HG02571 (cell line): ENCODE data around the gene RGPD3.
"Not testable (repeated sequence)": the region's sequence is repeated elsewhere in the genome, so short reads cannot be mapped to it uniquely, and the experiment has no call there.

Experiments used
- ATAC-seq: cut with Tn5 transposase; IDR thresholded peaks from one replicate; pipeline ENCODE4 v1.9.1; 2021; ENCODE audit warnings: mild to moderate bottlenecking, moderate library complexity; ENCODE audit not compliant: unreplicated experiment

The RGPD3 gene

DNA sequence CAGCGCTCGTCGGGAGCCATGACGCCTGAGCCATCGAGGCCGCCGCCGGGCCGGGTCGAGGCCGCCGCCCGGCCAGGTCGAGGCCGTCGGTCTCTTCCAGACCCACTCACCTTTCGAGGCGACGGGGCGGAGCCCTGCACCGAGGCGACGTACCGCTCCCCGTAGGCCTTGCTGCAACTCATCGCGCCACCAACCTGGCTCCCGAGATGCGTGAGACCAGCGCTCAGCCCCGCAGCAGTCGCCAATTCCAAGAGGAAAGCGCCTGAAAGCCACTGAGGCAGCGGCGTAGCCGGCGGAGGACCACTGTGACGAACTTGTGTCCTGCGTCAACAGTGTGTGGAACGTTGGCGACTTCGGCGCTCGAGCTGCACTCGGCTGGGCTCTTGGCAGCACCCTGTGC lies at the start of gene RGPD3:
Gene RGPD3, minus strand, starts transcription at position 307 of the 400 bp plus-strand sequence. Its CDS starts 125 bp downstream, at position 182.
- ATAC-seq, result not testable (repeated sequence)

DNA sequence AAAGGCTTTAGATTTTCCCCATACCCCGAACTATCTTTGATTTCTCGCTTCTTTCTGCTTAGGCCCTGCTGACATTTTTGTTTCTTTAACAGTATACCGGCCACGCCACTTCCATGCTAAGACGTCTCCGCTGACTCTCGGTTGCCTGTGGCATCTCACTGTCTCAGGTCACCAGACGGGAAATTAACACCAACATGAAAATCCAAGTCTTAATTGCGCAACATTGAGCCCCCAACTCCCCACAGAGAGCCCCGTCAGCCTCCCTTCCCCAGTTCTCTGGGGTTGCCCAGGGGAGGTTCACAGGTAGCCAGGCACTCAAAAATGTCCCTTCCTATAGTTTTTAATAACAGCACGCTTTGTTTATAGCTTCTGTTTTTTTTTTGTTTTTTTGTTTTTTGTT lies 49.1 kb upstream of the RGPD3 start:
- no peak for ATAC-seq

DNA sequence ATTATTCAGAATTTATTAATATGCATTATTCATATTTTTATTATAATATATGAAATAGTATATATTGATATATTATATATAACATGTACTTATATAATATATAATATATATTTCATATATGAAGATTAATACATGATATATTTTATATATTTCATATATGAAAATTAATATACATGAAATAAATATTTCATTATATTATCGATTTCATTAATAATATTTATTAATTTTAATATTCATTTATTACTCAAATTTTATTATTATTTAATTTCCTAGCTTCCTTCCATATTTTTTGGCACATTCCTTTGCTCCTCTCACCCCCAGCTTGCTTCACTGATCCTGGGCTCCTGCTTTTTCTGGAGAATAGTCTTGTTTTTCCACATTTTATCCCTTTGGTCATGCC lies 48.7 kb upstream of the RGPD3 start:
- ATAC-seq, result no peak

DNA sequence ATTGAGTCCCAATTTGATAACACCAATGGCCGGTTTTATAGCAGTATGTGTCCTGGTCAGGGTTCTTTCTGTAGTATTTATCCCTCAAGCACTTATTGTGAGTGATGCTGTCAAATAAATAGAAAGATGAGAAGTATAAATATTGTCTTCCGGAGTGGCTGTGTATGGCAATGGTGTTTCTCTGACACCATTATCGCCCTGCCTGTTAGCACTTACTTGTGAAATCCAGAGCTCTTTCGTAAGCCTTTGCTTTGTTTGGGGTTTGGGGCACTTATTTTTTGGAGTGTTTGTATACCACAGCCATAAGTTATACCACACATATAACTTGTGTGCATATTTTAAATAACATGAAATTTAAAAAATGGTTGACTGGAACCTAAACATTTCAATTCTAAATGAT lies 48.2 kb upstream of the RGPD3 start:
- ATAC-seq, result no peak

DNA sequence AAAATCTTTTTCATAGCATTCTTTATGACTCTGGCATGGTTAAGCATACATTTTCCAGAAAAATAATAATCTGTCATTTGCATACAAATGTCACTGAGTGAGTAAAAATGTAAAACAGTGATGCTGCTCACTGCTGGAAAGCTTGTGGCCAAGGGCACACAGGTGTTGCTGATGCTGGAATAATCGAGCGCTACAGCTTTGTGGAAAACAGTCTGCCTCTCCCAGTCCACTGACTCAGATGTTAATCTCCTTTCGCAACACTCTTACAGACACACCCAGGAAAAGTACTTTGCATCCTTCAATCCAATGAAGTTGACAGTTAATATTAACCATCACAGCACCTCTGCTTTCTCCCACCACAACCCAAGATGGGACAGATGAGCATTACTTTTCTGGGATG lies 46.6 kb upstream of the RGPD3 start:
- not testable (repeated sequence) for ATAC-seq

DNA sequence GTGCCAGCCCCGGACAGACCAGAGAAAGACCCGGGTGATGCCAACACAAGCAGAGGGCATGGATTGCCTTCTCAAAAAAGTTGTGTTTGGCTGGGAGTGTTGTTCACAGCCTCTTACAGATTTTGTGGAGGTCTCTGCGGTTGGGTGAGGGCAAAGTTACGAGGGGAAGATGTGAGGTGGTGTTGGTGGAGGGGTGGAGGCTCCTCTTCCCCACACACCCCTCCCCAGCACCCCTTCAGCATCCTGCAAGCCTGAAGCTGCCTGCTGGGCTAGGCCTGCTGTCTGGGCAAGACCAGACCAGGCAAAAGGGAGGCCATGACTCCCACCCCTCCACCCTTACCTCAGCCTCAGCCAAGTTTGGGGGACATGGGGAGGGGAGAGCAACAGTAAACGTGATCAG lies 45.2 kb upstream of the RGPD3 start:
- ATAC-seq, result not testable (repeated sequence)

DNA sequence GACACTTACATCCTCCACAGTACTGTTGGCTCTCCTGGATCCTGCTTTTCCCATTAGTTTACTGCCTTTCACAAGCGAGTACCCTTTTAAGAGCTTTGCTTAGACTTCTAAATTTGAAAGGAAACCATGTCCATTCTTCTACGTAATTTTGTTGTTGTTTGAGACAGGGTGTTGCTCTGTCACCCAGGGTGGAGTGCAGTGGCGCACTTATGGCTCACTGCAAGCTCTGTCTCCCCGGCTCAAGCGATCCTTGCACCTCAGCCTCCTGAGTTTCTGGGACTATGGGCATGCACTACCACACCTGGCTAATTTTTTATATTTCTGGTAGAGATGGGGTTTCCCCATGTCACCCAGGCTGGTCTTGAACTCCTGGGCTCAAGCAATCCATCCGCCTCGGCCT lies 43.7 kb upstream of the RGPD3 start:
- not testable (repeated sequence) for ATAC-seq

DNA sequence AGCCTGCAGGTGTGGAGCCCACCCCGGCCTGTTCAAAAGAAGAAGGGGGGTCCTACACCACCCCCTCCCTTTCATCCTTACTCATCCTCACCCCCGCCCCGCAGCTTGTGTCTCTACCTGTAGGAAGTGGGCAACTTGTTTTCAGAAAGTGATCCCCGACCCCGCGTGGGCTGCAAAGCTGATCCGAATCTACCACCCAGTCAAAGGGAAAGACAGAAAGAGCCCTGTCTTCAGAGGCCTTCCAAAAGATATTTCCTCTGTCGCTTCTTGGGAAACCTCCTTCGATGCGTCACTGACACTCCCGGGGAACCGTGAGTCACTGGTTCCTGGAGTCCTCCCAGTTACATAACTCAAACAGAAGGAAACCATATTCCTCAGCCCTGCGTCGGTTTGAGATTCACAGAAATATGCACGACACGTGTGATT lies 43.3 kb upstream of the RGPD3 start:
- ATAC-seq, result not testable (repeated sequence)

DNA sequence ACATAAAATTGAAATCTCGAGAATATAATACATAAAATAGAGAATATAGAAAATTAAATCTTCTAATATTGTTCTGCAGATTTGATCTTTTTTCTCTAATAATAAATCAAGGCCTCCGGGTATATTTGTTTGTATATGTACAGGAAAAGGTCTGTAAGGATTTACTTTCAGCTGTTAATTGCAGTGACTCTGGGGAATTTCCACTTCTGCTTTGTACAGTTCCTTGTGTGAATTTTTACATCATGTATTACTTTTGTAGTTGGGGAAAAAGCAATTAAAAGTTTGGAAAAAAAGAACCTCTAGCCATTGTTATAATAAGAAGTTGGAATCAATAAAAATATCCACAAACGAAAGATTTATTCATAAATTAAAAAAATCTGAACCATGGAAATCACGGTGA lies 42.6 kb upstream of the RGPD3 start:
- ATAC-seq, result not testable (repeated sequence)

DNA sequence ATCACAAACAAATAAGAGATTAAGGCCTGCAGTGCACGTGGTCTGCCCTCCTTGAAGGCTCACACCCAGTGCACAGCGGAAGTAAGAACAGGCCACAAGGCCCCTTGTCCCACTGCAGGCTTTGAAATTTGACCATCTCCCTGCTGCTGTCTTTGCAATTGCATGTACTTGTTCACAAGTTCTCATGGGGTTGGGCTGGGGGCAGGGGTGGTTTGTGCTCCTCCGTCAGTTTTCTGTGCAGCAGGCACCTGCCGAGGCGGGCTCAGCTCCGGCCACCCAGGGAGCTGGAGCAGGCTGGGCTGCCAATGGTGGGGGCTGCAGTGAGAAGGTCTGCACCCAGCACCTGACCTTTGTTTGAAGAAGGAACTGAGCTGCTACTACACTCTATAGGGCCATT lies 41.2 kb upstream of the RGPD3 start:
- not testable (repeated sequence) for ATAC-seq

DNA sequence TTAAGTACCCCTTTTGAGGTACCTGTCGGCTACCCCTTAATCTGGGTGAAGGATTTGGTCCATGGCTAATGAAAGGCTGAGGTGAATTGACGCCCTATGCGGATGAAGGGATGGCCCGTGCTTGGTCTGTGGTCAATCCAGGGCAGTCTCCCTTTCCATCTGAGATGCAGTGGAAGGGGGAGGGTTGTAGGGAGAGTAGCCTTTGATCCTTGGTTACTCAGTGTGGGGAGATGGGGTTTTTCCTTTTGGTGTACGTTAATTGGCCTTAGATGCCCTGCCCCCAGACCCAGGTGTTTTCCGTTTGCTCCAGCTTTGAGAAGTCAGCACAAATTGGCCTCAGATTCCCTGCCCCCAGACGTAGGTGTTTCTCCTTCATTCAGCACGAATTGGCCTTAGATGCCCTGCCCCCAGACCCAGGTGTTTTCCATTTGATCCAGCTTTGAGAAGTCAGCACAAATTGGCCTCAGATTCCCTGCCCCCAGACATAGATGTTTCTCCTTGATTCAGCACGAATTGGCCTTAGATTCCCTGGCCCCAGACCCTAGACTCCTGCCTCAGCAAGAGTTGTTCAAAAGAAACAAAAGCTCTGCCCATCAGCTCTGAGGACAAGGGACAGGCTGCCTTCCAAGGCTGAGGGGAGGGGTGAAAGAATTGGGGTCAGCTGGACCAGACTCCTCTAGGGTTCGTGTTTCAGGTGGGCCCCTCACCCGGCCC lies 40.6 kb upstream of the RGPD3 start:
- not testable (repeated sequence) for ATAC-seq

DNA sequence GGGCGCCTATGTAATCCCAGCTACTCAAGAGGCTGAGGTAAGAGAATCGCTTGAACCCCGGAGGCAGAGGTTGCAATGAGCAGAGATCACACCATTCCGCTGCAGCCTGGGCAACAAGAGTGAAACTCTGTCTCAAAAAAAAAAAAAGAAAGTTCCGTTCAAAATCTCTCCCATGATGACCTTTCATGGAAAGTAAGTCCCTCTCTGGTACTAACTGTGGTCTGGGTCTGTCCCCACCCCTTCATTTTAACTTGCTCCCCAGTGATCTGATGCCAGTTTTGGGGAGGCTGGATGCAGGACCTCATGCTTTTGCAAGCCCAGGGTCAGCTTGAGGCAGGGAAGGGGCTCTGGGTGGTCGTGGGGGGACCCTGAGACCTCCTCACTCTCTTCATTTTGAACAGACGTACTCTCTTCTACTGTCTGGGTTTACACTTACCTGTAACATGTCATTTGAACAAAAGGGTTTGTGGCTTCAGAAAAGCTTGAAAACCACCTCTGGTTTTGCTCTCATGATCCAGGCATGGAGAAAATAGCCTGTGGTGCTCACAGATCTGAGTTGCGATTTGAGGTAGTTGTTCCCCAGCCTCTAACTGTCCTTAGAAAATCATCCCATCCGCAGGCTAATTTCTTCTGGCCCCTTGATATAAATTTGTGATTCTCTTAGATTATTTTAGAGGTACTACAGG lies 37.9 kb upstream of the RGPD3 start:
- not testable (repeated sequence) for ATAC-seq

DNA sequence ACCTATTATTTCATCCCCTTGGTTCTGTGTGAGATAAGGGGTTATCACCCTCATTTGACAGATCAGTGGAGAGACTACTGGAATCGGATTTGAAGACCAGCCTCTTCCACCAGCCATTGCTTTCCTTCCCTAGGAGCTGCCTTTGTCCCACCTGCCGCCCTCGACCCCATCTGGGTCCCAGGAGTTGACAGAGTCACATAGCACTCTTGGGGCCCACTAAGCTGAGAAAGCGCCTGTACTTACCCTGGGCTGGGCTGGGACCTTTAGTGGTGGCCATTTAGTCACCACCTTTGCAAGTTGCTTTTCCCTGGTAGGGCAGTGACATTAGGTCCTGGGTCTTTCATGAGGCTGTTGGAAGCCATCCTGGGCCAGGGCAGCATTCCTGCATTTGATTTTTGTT lies 36.6 kb upstream of the RGPD3 start:
- not testable (repeated sequence) for ATAC-seq

DNA sequence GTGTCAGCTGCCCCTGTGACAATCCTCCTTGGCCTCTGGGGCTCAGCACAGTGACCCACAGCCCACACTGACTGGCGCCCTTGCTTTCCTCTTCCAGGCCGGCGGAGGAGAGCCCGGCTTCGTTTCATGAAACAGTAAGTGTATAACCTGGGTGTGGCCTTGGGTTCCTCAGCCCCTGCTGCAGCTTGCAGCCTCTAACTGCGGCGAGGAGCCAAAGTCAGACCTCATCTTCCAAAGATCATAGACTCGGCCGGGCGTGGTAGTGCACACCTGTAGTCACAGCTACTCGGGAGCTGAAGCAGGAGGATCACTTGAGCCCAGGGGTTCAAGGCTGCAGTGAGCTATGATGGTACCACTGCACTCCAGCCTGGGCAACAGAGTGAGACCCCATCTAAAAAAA lies 36.0 kb upstream of the RGPD3 start:
- ATAC-seq, result not testable (repeated sequence)

DNA sequence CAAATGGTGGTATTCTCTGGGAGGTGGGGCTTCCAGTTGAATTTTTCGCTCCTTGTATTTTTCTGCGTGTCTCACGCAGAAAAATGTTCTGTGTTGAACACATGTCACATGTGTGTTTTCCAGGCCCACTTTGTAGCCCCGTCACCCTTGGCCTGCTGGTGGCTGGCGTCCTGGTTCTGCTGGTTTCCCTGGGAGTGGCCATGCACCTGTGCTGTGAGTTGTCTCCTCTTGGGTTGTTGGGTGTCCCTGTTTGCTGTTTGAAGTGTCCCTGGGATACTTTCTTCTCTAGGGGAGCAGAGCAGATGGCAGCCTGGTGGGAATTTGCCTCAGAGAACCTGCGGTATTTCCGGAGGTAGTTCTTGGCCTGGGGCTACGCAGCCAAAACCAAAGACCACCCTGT lies 34.1 kb upstream of the RGPD3 start:
- ATAC-seq, result not testable (repeated sequence)

DNA sequence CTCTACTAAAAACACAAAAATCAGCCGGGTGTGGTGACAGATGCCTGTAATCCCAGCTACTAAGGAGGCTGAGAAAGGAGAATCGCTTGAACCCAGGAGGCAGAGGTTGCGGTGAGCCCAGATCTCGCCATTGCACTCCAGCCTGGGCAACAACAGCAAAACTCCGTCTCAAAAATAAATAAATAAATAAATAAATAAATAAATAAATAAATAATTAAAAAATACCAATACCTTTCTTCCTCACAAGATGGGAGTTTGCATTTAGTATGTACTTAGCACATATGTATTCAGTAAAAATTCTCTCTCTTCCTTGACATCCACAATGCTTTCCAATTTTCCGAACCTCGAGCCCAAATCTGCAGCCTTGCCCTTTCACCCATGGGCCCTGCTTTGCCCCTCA lies 32.1 kb upstream of the RGPD3 start:
- not testable (repeated sequence) for ATAC-seq

DNA sequence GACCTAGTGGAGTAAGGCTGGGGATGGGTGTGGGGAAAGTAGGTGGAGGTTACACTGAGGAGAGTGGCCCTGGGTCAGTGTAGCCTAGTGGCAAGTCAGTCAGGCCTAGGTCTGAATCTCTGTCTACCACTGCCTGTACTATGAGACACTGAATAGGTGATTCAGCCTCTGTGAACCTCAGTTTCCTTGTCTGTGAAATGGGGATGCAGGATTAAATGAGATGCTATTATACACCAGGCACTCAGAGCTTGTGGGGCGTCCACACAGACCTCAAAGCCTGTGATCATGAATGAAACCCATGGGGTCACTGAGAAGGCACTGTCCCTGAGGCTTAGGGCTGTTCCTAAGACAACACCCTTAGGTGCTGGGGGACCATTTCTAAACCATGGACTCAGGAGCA lies 30.3 kb upstream of the RGPD3 start:
- ATAC-seq, result not testable (repeated sequence)

DNA sequence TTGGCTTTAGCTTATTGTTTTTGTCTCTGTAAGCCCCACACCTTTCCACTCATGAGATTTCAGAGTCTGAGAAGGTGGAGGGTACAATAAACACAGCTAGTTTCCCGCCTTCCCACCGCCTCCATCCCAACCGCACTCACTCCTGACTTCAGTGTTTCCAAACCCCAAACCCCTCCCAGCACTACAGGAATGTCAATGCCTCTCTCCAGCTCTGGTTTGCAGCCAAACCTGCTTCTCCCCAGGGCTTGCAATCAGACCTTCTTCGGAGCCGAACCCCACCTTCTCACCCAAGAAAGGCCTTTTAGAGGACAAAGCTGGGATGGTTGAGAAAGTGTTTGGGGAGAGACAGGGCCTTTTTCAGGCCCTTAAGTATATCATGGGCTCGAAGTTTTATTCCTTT lies 24.7 kb upstream of the RGPD3 start:
- ATAC-seq, result not testable (repeated sequence)

DNA sequence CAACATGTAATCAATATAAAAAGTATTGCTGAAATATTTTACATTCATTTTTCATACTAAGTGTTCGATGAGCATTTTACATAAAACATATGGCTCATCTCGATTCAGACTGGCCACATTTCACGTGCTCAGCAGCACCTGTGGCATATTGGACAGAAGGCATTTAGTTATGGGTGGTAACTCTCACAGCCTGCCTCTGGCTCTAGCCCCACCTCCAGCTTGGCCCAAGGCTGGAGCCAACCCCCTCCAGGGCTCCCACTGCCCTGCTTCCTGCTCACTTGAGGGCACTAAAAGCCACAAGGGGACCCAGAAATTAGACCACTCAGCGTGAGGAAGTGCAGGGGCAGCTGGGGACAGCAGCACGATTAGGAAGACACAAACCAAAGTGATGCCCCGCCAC lies 24.2 kb upstream of the RGPD3 start:
- not testable (repeated sequence) for ATAC-seq

DNA sequence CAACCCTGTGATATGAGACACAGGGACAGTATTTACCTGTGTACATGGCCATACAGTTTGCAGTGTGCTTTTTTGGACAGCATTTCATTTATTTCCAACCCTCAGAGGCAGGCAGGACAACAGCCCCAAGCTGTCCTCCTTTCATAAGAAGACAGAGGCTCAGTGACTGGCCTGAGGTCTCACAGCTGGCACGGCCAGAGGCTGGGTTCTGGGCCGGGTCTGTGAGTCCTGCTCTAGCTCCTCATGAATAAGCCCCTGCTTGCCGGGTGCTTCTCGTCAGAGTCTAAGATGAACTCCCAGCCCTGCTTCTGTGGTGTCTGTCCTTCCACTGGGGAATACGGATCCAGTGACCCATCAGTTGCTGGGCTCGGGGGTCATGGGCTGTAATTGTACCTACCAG lies 21.5 kb upstream of the RGPD3 start:
- ATAC-seq, result not testable (repeated sequence)

DNA sequence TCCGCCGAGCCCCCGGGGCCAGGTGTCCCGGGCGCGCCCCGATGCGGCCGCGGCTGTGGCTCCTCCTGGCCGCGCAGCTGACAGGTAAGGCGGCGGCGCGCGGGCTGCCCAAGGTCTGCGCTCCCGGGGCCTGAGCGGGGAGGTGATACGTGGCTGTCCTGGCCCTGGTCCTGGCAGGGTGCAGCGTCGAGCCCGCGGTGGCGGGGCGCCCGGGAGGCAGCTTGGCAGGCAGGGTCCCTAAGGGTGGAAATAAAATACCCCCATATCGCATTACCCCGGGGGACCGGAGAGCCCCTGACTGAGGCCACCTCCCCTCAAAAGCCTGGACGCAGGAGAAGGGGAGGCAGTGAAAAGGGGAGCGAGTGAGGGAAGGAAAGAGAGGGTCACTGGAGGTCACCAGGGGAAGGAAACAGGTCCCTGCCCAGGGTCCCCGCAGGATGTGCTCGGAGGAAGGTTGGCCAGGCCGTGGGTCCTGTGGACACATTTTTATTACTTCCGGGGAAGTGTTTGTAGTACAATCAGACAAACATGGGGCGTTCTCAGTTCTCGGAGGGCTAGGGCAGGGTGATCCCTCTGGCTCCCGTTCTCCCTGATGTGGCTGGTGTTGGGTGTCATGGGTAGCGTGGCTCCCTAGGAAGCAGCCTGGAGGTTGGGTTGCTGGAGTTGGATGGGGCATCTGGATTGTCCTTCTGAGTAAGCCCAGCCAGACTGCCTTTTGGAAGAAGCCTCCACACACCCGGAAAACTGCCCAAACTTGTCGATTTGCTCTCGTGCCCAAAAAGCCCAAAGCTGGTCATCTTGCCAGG lies 19.4 kb upstream of the RGPD3 start:
- not testable (repeated sequence) for ATAC-seq
